Stimulated activated CD4-positive, alpha-beta T cell treated with anti-CD3 and anti-CD28 coated beads, TNF-alpha, amount 100 ng/mL, for 4 hours (primary cell): ENCODE results near the gene NCAPD2.
A peak's percentile ranks its signal among the peaks of the same experiment; 100 is the strongest.

Source experiments
- DNase-seq, 3 experiments: peaks; one replicate each; pipeline ENCODE4 v3.0.0-alpha.2; 2020; ENCODE audit warnings: low read depth in 3 of 3

NCAPD2 gene

GRCh38 chr12:6493497-6494257 lies at the start of gene NCAPD2:
Gene NCAPD2, plus strand, starts transcription at chr12:6494102. Its CDS starts 997 bp downstream, at chr12:6495099.
- peak; percentile 85 to 88 (median 87) for DNase-seq

- DNase-seq = no peak
Measured at GRCh38 chr12:6444704-6445688, 48.9 kb upstream of the NCAPD2 start, which contains the start of gene CD27. Gene CD27, plus strand, starts transcription at chr12:6444955. Its CDS starts 141 bp downstream, at chr12:6445096.

- DNase-seq = no peak
Measured at GRCh38 chr12:6450091-6450868, 43.6 kb upstream of the NCAPD2 start.

GRCh38 chr12:6450869-6451347 lies 43.0 kb upstream of the NCAPD2 start:
- no peak for DNase-seq

- peak in 2 of 3 experiments; percentile 56 to 66 for DNase-seq
Measured at GRCh38 chr12:6451348-6452244, 42.3 kb upstream of the NCAPD2 start, which contains the start of gene TAPBPL. Gene TAPBPL, plus strand, starts transcription at chr12:6452042. Its CDS starts 207 bp downstream, at chr12:6452249.

GRCh38 chr12:6452245-6452943 lies 41.5 kb upstream of the NCAPD2 start:
- no peak for DNase-seq

GRCh38 chr12:6452944-6453630 lies 40.8 kb upstream of the NCAPD2 start:
- no peak for DNase-seq

GRCh38 chr12:6457220-6457945 lies 36.5 kb upstream of the NCAPD2 start:
- no peak for DNase-seq

- no peak for DNase-seq
Measured at GRCh38 chr12:6458281-6459003, 35.5 kb upstream of the NCAPD2 start.

GRCh38 chr12:6459004-6459337 lies 34.9 kb upstream of the NCAPD2 start:
- no peak for DNase-seq

GRCh38 chr12:6460751-6461371 lies 33.0 kb upstream of the NCAPD2 start:
- no peak for DNase-seq

GRCh38 chr12:6461401-6462233 lies 32.3 kb upstream of the NCAPD2 start:
- DNase-seq = peak in 1 of 3 experiments; percentile 67

- no peak for DNase-seq
Measured at GRCh38 chr12:6462234-6462995, 31.5 kb upstream of the NCAPD2 start.

- DNase-seq = no peak
Measured at GRCh38 chr12:6463216-6463615, 30.7 kb upstream of the NCAPD2 start.

- no peak for DNase-seq
Measured at GRCh38 chr12:6463858-6464257, 30.0 kb upstream of the NCAPD2 start.

GRCh38 chr12:6464531-6464930 lies 29.4 kb upstream of the NCAPD2 start:
- DNase-seq = no peak
